ENCODE data around the gene CCDC85C. TPM values are rescaled to one million over a fixed set of nuclear protein-coding genes. Genes with fewer than 3 reads are reported as not detected.

The CCDC85C gene
- total and polyA plus RNA-seq, 7 donors, result 1.8 to 21.0 (median 7.9) TPM

- H3K27ac ChIP-seq, result no peak overlapping the region
- H3K27me3 ChIP-seq (ENCODE audit: insufficient read depth in 3 of 3, low read length in 2 of 3), result no peaks in the 10 kb centered on the region
- no peak overlapping the region for H3K4me3 ChIP-seq
- ATAC-seq (no peak), DNase-seq (no peak)
- TF ChIP-seq CTCF (IDR thresholded peaks at IDR 0.05), result no peak
- intact Hi-C loops (cut with DNase I), result no loop called here
- H3K4me1 ChIP-seq, result no peaks in the 10 kb centered on the region
- no peaks in the 10 kb centered on the region for H3K9me3 ChIP-seq
- 94 to 96% (median 94%) methylated on average over 11 of the region's 11 CpGs for WGBS, 3 donors
- H3K36me3 ChIP-seq (ENCODE audit: insufficient read depth in 1 of 2, low read depth in 1 of 2), result no peaks in the 10 kb centered on the region
These were observed 53.5 kb downstream of the CCDC85C start for GRCh38 chr14:99550387-99550992.

GRCh38 chr14:99549684-99550083, 54.3 kb downstream of the CCDC85C start:
- TF ChIP-seq CTCF (IDR thresholded peaks at IDR 0.05), result no peak
- no peaks in the 10 kb centered on the region for H3K9me3 ChIP-seq
- H3K4me1 ChIP-seq, result no peaks in the 10 kb centered on the region
- no peak overlapping the region for H3K4me3 ChIP-seq
- DNase-seq (no peak), ATAC-seq (no peak)
- no peak overlapping the region for H3K27ac ChIP-seq
- no peaks in the 10 kb centered on the region for H3K36me3 ChIP-seq (ENCODE audit: insufficient read depth in 1 of 2, low read depth in 1 of 2)
- WGBS, 3 donors, result 80 to 89% (median 81%) methylated on average over 10 of the region's 10 CpGs
- intact Hi-C loops (cut with DNase I), result no loop called here
- no peaks in the 10 kb centered on the region for H3K27me3 ChIP-seq (ENCODE audit: insufficient read depth in 3 of 3, low read length in 2 of 3)

- H3K36me3 ChIP-seq (ENCODE audit: insufficient read depth in 1 of 2, low read depth in 1 of 2), result no peaks in the 10 kb centered on the region
- no peaks in the 10 kb centered on the region for H3K9me3 ChIP-seq
- no peak overlapping the region for H3K27ac ChIP-seq
- intact Hi-C loops (cut with DNase I), result no loop called here
- WGBS, 3 donors, result 73 to 83% (median 75%) methylated on average over 10 of the region's 10 CpGs
- no peak for TF ChIP-seq CTCF (IDR thresholded peaks at IDR 0.05)
- DNase-seq (no peak), ATAC-seq (no peak)
- H3K27me3 ChIP-seq (ENCODE audit: insufficient read depth in 3 of 3, low read length in 2 of 3), result no peaks in the 10 kb centered on the region
- H3K4me1 ChIP-seq, result no peaks in the 10 kb centered on the region
- H3K4me3 ChIP-seq, result no peak overlapping the region
These were observed 55.0 kb downstream of the CCDC85C start for GRCh38 chr14:99548871-99549515.

GRCh38 chr14:99548255-99548654, 55.8 kb downstream of the CCDC85C start:
- Histone ChIP-seq H3K36me3 (ENCODE audit: insufficient read depth in 1 of 2, low read depth in 1 of 2) (no peaks in the 10 kb centered on the region), H3K27ac (no peak overlapping the region), H3K27me3 (ENCODE audit: insufficient read depth in 3 of 3, low read length in 2 of 3) (no peaks in the 10 kb centered on the region), H3K4me1 (no peaks in the 10 kb centered on the region), H3K4me3 (no peak overlapping the region), H3K9me3 (no peaks in the 10 kb centered on the region)
- intact Hi-C loops (cut with DNase I), result no loop called here
- 50 to 65% (median 59%) methylated on average over 18 of the region's 18 CpGs for WGBS, 3 donors
- no peak for DNase-seq
- ATAC-seq, result no peak
- no peak for TF ChIP-seq CTCF (IDR thresholded peaks at IDR 0.05)
